Measurements from ENCODE around the gene NPSR1.

The NPSR1 gene

GRCh38 chr7:34739651-34740300 is 81.8 kb downstream of the NPSR1 start:
- H3K4me1 ChIP-seq (ENCODE audit: control insufficient read depth in 2 of 2, insufficient read depth in 2 of 2, low read length in 2 of 2) = no peaks in the 10 kb centered on the region
- H3K27me3 ChIP-seq (ENCODE audit: control insufficient read depth in 2 of 2, insufficient read depth in 2 of 2, low read length in 2 of 2) = no peaks in the 10 kb centered on the region
- H3K4me3 ChIP-seq (ENCODE audit: low read length in 2 of 2) = no peak overlapping the region
- no peak overlapping the region for H3K27ac ChIP-seq (ENCODE audit: low read depth in 2 of 2, low read length in 2 of 2)
- H3K9ac ChIP-seq (ENCODE audit: low read depth in 1 of 2, low read length in 2 of 2) = no peak overlapping the region
- no peaks in the 10 kb centered on the region for H3K36me3 ChIP-seq (ENCODE audit: control insufficient read depth in 2 of 2, insufficient read depth in 2 of 2, low read length in 2 of 2)
- H3K9me3 ChIP-seq (ENCODE audit: control insufficient read depth in 2 of 2, low read length in 2 of 2) = no peaks in the 10 kb centered on the region

GRCh38 chr7:34740840-34741239 is 82.8 kb downstream of the NPSR1 start:
- no peak overlapping the region for H3K4me3 ChIP-seq (ENCODE audit: low read length in 2 of 2)

GRCh38 chr7:34747176-34747781 is 89.3 kb downstream of the NPSR1 start:
- Histone ChIP-seq H3K9me3 (ENCODE audit: control insufficient read depth in 2 of 2, low read length in 2 of 2) (no peaks in the 10 kb centered on the region), H3K27ac (ENCODE audit: low read depth in 2 of 2, low read length in 2 of 2) (no peak overlapping the region), H3K4me3 (ENCODE audit: low read length in 2 of 2) (no peak overlapping the region), H3K27me3 (ENCODE audit: control insufficient read depth in 2 of 2, insufficient read depth in 2 of 2, low read length in 2 of 2) (no peaks in the 10 kb centered on the region), H3K9ac (ENCODE audit: low read depth in 1 of 2, low read length in 2 of 2) (no peak overlapping the region), H3K36me3 (ENCODE audit: control insufficient read depth in 2 of 2, insufficient read depth in 2 of 2, low read length in 2 of 2) (no peaks in the 10 kb centered on the region), H3K4me1 (ENCODE audit: control insufficient read depth in 2 of 2, insufficient read depth in 2 of 2, low read length in 2 of 2) (peaks cover 9 to 12% of the 10 kb centered on the region in 2 donors)

More at GRCh38 chr7:34740840-34741239, 82.8 kb downstream of the NPSR1 start:
- Histone ChIP-seq H3K9ac (ENCODE audit: low read depth in 1 of 2, low read length in 2 of 2) (no peak overlapping the region), H3K9me3 (ENCODE audit: control insufficient read depth in 2 of 2, low read length in 2 of 2) (no peaks in the 10 kb centered on the region), H3K36me3 (ENCODE audit: control insufficient read depth in 2 of 2, insufficient read depth in 2 of 2, low read length in 2 of 2) (no peaks in the 10 kb centered on the region), H3K27ac (ENCODE audit: low read depth in 2 of 2, low read length in 2 of 2) (no peak overlapping the region), H3K27me3 (ENCODE audit: control insufficient read depth in 2 of 2, insufficient read depth in 2 of 2, low read length in 2 of 2) (no peaks in the 10 kb centered on the region), H3K4me1 (ENCODE audit: control insufficient read depth in 2 of 2, insufficient read depth in 2 of 2, low read length in 2 of 2) (no peaks in the 10 kb centered on the region)

- Histone ChIP-seq H3K27ac (ENCODE audit: low read depth in 2 of 2, low read length in 2 of 2) (peak overlapping the region; percentile 48 to 50), H3K9ac (ENCODE audit: low read depth in 1 of 2, low read length in 2 of 2) (no peak overlapping the region), H3K27me3 (ENCODE audit: control insufficient read depth in 2 of 2, insufficient read depth in 2 of 2, low read length in 2 of 2) (no peaks in the 10 kb centered on the region), H3K4me3 (ENCODE audit: low read length in 2 of 2) (peak overlapping the region; percentile 22 to 37), H3K4me1 (ENCODE audit: control insufficient read depth in 2 of 2, insufficient read depth in 2 of 2, low read length in 2 of 2) (peaks cover 9 to 12% of the 10 kb centered on the region in 2 donors), H3K36me3 (ENCODE audit: control insufficient read depth in 2 of 2, insufficient read depth in 2 of 2, low read length in 2 of 2) (no peaks in the 10 kb centered on the region), H3K9me3 (ENCODE audit: control insufficient read depth in 2 of 2, low read length in 2 of 2) (no peaks in the 10 kb centered on the region)
These were observed 90.1 kb downstream of the NPSR1 start for GRCh38 chr7:34747867-34748727.

- Histone ChIP-seq H3K9me3 (ENCODE audit: control insufficient read depth in 2 of 2, low read length in 2 of 2) (no peaks in the 10 kb centered on the region), H3K9ac (ENCODE audit: low read depth in 1 of 2, low read length in 2 of 2) (no peak overlapping the region), H3K36me3 (ENCODE audit: control insufficient read depth in 2 of 2, insufficient read depth in 2 of 2, low read length in 2 of 2) (no peaks in the 10 kb centered on the region), H3K27me3 (ENCODE audit: control insufficient read depth in 2 of 2, insufficient read depth in 2 of 2, low read length in 2 of 2) (no peaks in the 10 kb centered on the region), H3K4me3 (ENCODE audit: low read length in 2 of 2) (peak overlapping the region; percentile 22 to 37), H3K4me1 (ENCODE audit: control insufficient read depth in 2 of 2, insufficient read depth in 2 of 2, low read length in 2 of 2) (peaks cover 9 to 12% of the 10 kb centered on the region in 2 donors), H3K27ac (ENCODE audit: low read depth in 2 of 2, low read length in 2 of 2) (peak overlapping the region; percentile 30 to 45)
These were observed 90.7 kb downstream of the NPSR1 start for GRCh38 chr7:34748728-34749089.

- H3K4me3 ChIP-seq (ENCODE audit: low read length in 2 of 2) = no peak overlapping the region
- H3K4me1 ChIP-seq (ENCODE audit: control insufficient read depth in 2 of 2, insufficient read depth in 2 of 2, low read length in 2 of 2) = peaks cover 9 to 12% of the 10 kb centered on the region in 2 donors
- no peaks in the 10 kb centered on the region for H3K27me3 ChIP-seq (ENCODE audit: control insufficient read depth in 2 of 2, insufficient read depth in 2 of 2, low read length in 2 of 2)
- no peak overlapping the region for H3K9ac ChIP-seq (ENCODE audit: low read depth in 1 of 2, low read length in 2 of 2)
- H3K9me3 ChIP-seq (ENCODE audit: control insufficient read depth in 2 of 2, low read length in 2 of 2) = no peaks in the 10 kb centered on the region
- H3K27ac ChIP-seq (ENCODE audit: low read depth in 2 of 2, low read length in 2 of 2) = no peak overlapping the region
- H3K36me3 ChIP-seq (ENCODE audit: control insufficient read depth in 2 of 2, insufficient read depth in 2 of 2, low read length in 2 of 2) = no peaks in the 10 kb centered on the region
These were observed 91.4 kb downstream of the NPSR1 start for GRCh38 chr7:34749446-34749845.

GRCh38 chr7:34750209-34750608 is 92.2 kb downstream of the NPSR1 start:
- Histone ChIP-seq H3K4me1 (ENCODE audit: control insufficient read depth in 2 of 2, insufficient read depth in 2 of 2, low read length in 2 of 2) (peaks cover 9 to 12% of the 10 kb centered on the region in 2 donors), H3K27me3 (ENCODE audit: control insufficient read depth in 2 of 2, insufficient read depth in 2 of 2, low read length in 2 of 2) (no peaks in the 10 kb centered on the region), H3K9me3 (ENCODE audit: control insufficient read depth in 2 of 2, low read length in 2 of 2) (no peaks in the 10 kb centered on the region), H3K9ac (ENCODE audit: low read depth in 1 of 2, low read length in 2 of 2) (no peak overlapping the region), H3K36me3 (ENCODE audit: control insufficient read depth in 2 of 2, insufficient read depth in 2 of 2, low read length in 2 of 2) (no peaks in the 10 kb centered on the region), H3K4me3 (ENCODE audit: low read length in 2 of 2) (no peak overlapping the region), H3K27ac (ENCODE audit: low read depth in 2 of 2, low read length in 2 of 2) (no peak overlapping the region)

- no peak overlapping the region for H3K9ac ChIP-seq (ENCODE audit: low read depth in 1 of 2, low read length in 2 of 2)
- no peaks in the 10 kb centered on the region for H3K27me3 ChIP-seq (ENCODE audit: control insufficient read depth in 2 of 2, insufficient read depth in 2 of 2, low read length in 2 of 2)
- H3K9me3 ChIP-seq (ENCODE audit: control insufficient read depth in 2 of 2, low read length in 2 of 2) = no peaks in the 10 kb centered on the region
- peaks cover 9 to 12% of the 10 kb centered on the region in 2 donors for H3K4me1 ChIP-seq (ENCODE audit: control insufficient read depth in 2 of 2, insufficient read depth in 2 of 2, low read length in 2 of 2)
- H3K27ac ChIP-seq (ENCODE audit: low read depth in 2 of 2, low read length in 2 of 2) = no peak overlapping the region
- H3K36me3 ChIP-seq (ENCODE audit: control insufficient read depth in 2 of 2, insufficient read depth in 2 of 2, low read length in 2 of 2) = no peaks in the 10 kb centered on the region
- no peak overlapping the region for H3K4me3 ChIP-seq (ENCODE audit: low read length in 2 of 2)
These were observed 92.6 kb downstream of the NPSR1 start for GRCh38 chr7:34750636-34751035.

- Histone ChIP-seq H3K9ac (ENCODE audit: low read depth in 1 of 2, low read length in 2 of 2) (no peak overlapping the region), H3K36me3 (ENCODE audit: control insufficient read depth in 2 of 2, insufficient read depth in 2 of 2, low read length in 2 of 2) (no peaks in the 10 kb centered on the region), H3K9me3 (ENCODE audit: control insufficient read depth in 2 of 2, low read length in 2 of 2) (no peaks in the 10 kb centered on the region), H3K27me3 (ENCODE audit: control insufficient read depth in 2 of 2, insufficient read depth in 2 of 2, low read length in 2 of 2) (no peaks in the 10 kb centered on the region), H3K4me1 (ENCODE audit: control insufficient read depth in 2 of 2, insufficient read depth in 2 of 2, low read length in 2 of 2) (peaks cover 9 to 12% of the 10 kb centered on the region in 2 donors), H3K4me3 (ENCODE audit: low read length in 2 of 2) (no peak overlapping the region), H3K27ac (ENCODE audit: low read depth in 2 of 2, low read length in 2 of 2) (no peak overlapping the region)
These were observed 94.0 kb downstream of the NPSR1 start for GRCh38 chr7:34751725-34752643.

Data from mucosa of rectum (tissue), 2 donors.